GM12864 (cell line): Measurements from ENCODE around the gene ADAMTS18.

Experiments used
- DNase-seq: peaks from one replicate; pipeline ENCODE4 v3.0.0-alpha.2; 2011; ENCODE audit warnings: low read depth
- H3K4me3 ChIP-seq: 2 replicates; pipeline ENCODE4 v1.5.1; 2011; ENCODE audit warnings: mild to moderate bottlenecking, low read depth, low read length, control low read depth
- CTCF ChIP-seq: IDR thresholded peaks from 2 replicates; pipeline ENCODE4 v1.5.1; 2011; ENCODE audit warnings: low read depth, mild to moderate bottlenecking, moderate library complexity, low read length, control low read depth, inconsistent platforms; ENCODE audit errors: missing control alignments

ADAMTS18 gene

GRCh38 chr16:77298418-77299360 is 136.1 kb downstream of the ADAMTS18 start:
- H3K4me3 ChIP-seq: no peak overlapping the region
- DNase-seq: no peak
- no peak for TF ChIP-seq CTCF

DNA sequence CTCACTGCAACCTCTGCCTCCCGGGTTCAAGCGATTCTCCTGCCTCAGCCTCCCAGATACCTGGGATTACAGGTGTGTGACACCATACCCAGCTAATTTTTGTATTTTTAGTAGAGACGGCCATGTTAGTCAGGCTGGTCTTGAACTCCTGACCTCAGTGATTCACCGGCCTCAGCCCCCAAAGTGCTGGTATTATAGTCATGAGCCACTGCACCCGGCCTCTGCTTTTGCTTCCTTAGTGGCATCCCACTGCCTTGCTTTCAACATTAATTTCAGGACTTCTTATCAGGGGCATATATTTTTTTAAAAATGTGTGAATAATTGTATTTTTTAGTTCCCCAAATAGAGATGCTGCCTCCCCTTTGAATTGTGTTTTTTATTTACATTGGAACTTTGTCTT is 136.8 kb downstream of the ADAMTS18 start:
- H3K4me3 ChIP-seq: no peak overlapping the region
- DNase-seq: no peak
- TF ChIP-seq CTCF: no peak

DNA sequence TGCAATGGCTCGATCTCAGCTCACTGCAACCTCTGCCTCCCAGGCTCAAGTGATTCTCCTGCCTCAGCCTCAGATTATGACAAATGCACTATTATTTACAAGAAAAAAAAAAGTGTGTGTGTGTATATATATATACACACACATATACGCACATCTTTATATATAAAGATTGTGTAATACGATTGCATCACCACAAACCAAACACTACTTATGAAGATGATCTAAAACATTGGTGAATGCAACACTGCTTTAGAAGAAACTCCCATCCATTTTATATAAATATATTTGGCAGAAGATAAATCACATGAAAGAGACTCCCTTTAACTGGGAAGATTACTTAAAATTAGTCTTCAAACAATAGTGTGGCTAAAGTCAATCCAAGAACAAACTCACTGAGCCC is 138.9 kb downstream of the ADAMTS18 start:
- no peak overlapping the region for H3K4me3 ChIP-seq
- no peak for TF ChIP-seq CTCF
- no peak for DNase-seq

DNA sequence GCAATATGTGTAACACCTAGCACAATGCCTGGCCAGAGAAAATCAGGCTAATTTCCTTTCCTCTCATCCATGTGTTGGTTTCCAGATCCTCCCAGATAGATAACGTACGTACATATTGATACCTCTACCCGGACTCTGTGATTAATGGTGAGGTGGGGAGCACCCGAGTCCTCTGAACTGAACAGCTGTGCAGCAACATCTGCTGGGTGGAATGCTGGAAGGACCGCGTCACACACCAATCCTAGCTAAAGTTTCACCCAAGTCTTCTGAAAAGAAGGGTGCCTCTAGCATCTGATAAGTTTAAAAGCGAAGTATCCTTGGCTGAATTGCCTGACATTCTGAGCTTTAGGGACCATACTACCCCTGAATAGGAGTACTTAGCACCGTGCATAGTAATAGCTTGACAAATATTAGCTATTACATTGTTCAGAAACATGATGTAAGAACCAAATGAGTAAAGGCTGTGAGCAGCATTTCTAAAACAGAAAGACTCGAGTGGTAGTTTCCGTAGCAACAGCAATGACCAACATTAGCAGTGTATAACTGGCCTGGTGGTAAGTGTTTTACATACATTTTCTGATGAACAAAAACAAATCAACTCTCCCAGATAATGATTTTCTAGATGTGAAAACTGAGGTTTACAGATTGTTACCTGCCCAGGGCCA is 144.3 kb downstream of the ADAMTS18 start:
- H3K4me3 ChIP-seq: no peak overlapping the region
- TF ChIP-seq CTCF: no peak
- DNase-seq: no peak

DNA sequence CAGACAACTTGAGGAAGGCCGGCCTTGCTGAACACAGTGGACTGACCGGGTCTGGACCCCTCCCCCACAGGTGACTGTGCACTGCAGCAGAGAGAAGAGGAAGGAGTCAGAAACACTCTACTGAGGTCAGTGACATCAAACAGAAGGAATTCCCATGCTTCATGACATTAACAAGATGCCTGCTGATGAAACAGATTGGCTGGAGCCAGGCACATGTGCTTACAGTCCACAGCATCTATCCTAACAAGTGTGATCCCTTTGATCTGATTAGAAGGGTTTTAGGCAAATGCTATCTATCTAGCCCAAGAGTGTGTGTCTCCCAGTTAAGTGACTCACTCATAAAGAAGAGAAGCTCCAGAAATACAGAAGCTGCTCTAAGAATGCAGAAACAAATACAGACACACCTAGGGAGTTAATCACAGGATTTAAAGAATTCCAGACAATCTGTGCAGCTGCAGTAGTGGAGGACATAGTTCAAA is 145.5 kb downstream of the ADAMTS18 start:
- no peak overlapping the region for H3K4me3 ChIP-seq
- DNase-seq: no peak
- TF ChIP-seq CTCF: no peak

GRCh38 chr16:77288222-77288621 is 146.6 kb downstream of the ADAMTS18 start:
- no peak overlapping the region for H3K4me3 ChIP-seq
- DNase-seq: no peak
- no peak for TF ChIP-seq CTCF
